K562 (cell line): ENCODE measurements around the gene SLC9A2. TPM values are rescaled to one million over a fixed set of nuclear protein-coding genes. Genes with fewer than 3 reads are reported as not detected.

ENCODE experiments used
- GABPA ChIP-seq: fragments of 200-800 bp; sonication (Bioruptor generic); conservative IDR thresholded peaks from 2 replicates; pipeline ENCODE4 v1.6.1; 2016; ENCODE audit warnings: low read depth, missing genetic modification characterization, missing compliant biosample characterization
- GTF2F1 ChIP-seq: IDR thresholded peaks from 2 replicates; pipeline ENCODE4 v1.6.1; 2011; ENCODE audit warnings: low read depth, low read length, improper control_type of control experiment
- KLF13 ChIP-seq: fragments of 450-650 bp; IDR thresholded peaks from 2 replicates; pipeline ENCODE4 v1.6.1; 2016; ENCODE audit warnings: missing genetic modification characterization, low read depth, mild to moderate bottlenecking, missing compliant biosample characterization, moderate library complexity, borderline replicate concordance
- MTA1 ChIP-seq: fragments of 450-650 bp; IDR thresholded peaks from 2 replicates; pipeline ENCODE4 v1.6.1; 2017; ENCODE audit warnings: borderline replicate concordance
- RBBP5 ChIP-seq: fragments of 200-600 bp; sonication (generic); IDR thresholded peaks from 2 replicates; pipeline ENCODE4 v1.6.1; 2012; ENCODE audit warnings: borderline replicate concordance, mild to moderate bottlenecking, low read length, control low read depth, inconsistent platforms; ENCODE audit not compliant: insufficient read depth, poor library complexity, severe bottlenecking
- SMARCA5 ChIP-seq: fragments of 450-650 bp; IDR thresholded peaks from 2 replicates; pipeline ENCODE4 v1.6.1; 2016
- TAF1 ChIP-seq: IDR thresholded peaks from 2 replicates; pipeline ENCODE4 v1.6.1; 2011; ENCODE audit warnings: mild to moderate bottlenecking, low read length, moderate library complexity; ENCODE audit not compliant: insufficient read depth, control insufficient read depth, severe bottlenecking; ENCODE audit errors: extremely low read depth
- polyA plus RNA-seq, 8 experiments: library from polyadenylated mRNA; depleted of rRNA in 4 of 8; stranded (reverse) in 5 of 8; unstranded in 3 of 8; fragments of >200 nt; fragmentation: Nextera tagmentation in 2 of 8; fragmentation: Illumina TruSeq in 1 of 8; extraction: Ambion mirVana in 2 of 8; extraction: Trizol in 1 of 8; gene quantifications; 2 replicates each; pipeline versions ENCODE4 v1.2.1 to v1.2.3, GENCODE V29; 2011 to 2014; ENCODE audit warnings: inconsistent platforms in 1 of 8, missing spikeins in 1 of 8
- total RNA-seq, 7 experiments: library from RNA; depleted of rRNA in 6 of 7; stranded (reverse); fragments of >200 nt in 6 of 7; fragmentation: Illumina TruSeq in 2 of 7; extraction: Trizol in 2 of 7; gene quantifications; 2 replicates each; pipeline versions ENCODE4 v1.2.1 to v1.2.3, GENCODE V29; 2011 to 2021; ENCODE audit warnings: low replicate concordance in 1 of 7
- TF ChIP-seq, protein P1 (sequence below): fragments of 200-600 bp; sonication (generic); IDR thresholded peaks from one replicate; pipeline ENCODE4 v1.6.1; 2012; ENCODE audit warnings: mild to moderate bottlenecking, low read depth, low read length, inconsistent platforms
- TF ChIP-seq, protein P2 (sequence below): fragments of 250-450 bp; sonication (Bioruptor Pico); IDR thresholded peaks from 2 replicates; pipeline ENCODE4 v1.5.0; 2021; ENCODE audit warnings: mild to moderate bottlenecking, borderline replicate concordance

The SLC9A2 gene
- total and polyA plus RNA-seq, 9 of the 15 experiments (the other 6 are each of a cell fraction or from before 2014, with no cell fraction given): 0.45 to 3.3 (median 1.6) TPM

GRCh38 chr2:102736410-102737409, 117.4 kb downstream of the SLC9A2 start (continued):
- TF ChIP-seq TAF1 (peak; percentile 32), GABPA (tag) (peak; percentile 77), GTF2F1 (no peak), MTA1 (no peak), RBBP5 (peak; percentile 89), SMARCA5 (no peak), KLF13 (no peak)
- TF ChIP-seq, protein P1, sequence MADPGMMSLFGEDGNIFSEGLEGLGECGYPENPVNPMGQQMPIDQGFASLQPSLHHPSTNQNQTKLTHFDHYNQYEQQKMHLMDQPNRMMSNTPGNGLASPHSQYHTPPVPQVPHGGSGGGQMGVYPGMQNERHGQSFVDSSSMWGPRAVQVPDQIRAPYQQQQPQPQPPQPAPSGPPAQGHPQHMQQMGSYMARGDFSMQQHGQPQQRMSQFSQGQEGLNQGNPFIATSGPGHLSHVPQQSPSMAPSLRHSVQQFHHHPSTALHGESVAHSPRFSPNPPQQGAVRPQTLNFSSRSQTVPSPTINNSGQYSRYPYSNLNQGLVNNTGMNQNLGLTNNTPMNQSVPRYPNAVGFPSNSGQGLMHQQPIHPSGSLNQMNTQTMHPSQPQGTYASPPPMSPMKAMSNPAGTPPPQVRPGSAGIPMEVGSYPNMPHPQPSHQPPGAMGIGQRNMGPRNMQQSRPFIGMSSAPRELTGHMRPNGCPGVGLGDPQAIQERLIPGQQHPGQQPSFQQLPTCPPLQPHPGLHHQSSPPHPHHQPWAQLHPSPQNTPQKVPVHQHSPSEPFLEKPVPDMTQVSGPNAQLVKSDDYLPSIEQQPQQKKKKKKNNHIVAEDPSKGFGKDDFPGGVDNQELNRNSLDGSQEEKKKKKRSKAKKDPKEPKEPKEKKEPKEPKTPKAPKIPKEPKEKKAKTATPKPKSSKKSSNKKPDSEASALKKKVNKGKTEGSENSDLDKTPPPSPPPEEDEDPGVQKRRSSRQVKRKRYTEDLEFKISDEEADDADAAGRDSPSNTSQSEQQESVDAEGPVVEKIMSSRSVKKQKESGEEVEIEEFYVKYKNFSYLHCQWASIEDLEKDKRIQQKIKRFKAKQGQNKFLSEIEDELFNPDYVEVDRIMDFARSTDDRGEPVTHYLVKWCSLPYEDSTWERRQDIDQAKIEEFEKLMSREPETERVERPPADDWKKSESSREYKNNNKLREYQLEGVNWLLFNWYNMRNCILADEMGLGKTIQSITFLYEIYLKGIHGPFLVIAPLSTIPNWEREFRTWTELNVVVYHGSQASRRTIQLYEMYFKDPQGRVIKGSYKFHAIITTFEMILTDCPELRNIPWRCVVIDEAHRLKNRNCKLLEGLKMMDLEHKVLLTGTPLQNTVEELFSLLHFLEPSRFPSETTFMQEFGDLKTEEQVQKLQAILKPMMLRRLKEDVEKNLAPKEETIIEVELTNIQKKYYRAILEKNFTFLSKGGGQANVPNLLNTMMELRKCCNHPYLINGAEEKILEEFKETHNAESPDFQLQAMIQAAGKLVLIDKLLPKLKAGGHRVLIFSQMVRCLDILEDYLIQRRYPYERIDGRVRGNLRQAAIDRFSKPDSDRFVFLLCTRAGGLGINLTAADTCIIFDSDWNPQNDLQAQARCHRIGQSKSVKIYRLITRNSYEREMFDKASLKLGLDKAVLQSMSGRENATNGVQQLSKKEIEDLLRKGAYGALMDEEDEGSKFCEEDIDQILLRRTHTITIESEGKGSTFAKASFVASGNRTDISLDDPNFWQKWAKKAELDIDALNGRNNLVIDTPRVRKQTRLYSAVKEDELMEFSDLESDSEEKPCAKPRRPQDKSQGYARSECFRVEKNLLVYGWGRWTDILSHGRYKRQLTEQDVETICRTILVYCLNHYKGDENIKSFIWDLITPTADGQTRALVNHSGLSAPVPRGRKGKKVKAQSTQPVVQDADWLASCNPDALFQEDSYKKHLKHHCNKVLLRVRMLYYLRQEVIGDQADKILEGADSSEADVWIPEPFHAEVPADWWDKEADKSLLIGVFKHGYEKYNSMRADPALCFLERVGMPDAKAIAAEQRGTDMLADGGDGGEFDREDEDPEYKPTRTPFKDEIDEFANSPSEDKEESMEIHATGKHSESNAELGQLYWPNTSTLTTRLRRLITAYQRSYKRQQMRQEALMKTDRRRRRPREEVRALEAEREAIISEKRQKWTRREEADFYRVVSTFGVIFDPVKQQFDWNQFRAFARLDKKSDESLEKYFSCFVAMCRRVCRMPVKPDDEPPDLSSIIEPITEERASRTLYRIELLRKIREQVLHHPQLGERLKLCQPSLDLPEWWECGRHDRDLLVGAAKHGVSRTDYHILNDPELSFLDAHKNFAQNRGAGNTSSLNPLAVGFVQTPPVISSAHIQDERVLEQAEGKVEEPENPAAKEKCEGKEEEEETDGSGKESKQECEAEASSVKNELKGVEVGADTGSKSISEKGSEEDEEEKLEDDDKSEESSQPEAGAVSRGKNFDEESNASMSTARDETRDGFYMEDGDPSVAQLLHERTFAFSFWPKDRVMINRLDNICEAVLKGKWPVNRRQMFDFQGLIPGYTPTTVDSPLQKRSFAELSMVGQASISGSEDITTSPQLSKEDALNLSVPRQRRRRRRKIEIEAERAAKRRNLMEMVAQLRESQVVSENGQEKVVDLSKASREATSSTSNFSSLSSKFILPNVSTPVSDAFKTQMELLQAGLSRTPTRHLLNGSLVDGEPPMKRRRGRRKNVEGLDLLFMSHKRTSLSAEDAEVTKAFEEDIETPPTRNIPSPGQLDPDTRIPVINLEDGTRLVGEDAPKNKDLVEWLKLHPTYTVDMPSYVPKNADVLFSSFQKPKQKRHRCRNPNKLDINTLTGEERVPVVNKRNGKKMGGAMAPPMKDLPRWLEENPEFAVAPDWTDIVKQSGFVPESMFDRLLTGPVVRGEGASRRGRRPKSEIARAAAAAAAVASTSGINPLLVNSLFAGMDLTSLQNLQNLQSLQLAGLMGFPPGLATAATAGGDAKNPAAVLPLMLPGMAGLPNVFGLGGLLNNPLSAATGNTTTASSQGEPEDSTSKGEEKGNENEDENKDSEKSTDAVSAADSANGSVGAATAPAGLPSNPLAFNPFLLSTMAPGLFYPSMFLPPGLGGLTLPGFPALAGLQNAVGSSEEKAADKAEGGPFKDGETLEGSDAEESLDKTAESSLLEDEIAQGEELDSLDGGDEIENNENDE: no peak
- TF ChIP-seq, protein P2, sequence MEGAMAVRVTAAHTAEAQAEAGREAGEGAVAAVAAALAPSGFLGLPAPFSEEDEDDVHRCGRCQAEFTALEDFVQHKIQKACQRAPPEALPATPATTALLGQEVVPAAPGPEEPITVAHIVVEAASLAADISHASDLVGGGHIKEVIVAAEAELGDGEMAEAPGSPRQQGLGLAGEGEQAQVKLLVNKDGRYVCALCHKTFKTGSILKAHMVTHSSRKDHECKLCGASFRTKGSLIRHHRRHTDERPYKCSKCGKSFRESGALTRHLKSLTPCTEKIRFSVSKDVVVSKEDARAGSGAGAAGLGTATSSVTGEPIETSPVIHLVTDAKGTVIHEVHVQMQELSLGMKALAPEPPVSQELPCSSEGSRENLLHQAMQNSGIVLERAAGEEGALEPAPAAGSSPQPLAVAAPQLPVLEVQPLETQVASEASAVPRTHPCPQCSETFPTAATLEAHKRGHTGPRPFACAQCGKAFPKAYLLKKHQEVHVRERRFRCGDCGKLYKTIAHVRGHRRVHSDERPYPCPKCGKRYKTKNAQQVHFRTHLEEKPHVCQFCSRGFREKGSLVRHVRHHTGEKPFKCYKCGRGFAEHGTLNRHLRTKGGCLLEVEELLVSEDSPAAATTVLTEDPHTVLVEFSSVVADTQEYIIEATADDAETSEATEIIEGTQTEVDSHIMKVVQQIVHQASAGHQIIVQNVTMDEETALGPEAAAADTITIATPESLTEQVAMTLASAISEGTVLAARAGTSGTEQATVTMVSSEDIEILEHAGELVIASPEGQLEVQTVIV: no peak
